Ovary (tissue), 3 donors: ENCODE data around the gene UBE2S.

Source experiments
- CTCF ChIP-seq, 3 donors: fragments of 450-650 bp in 2 of 3; fragments of 200-600 bp in 1 of 3; IDR thresholded peaks; one replicate each; pipeline versions ENCODE4 v1.5.1 to v1.8.0; 2016 to 2022; ENCODE audit warnings: antibody characterized with exemption in 3 of 3, mild to moderate bottlenecking in 1 of 3
- POLR2A ChIP-seq: fragments of 450-650 bp; IDR thresholded peaks from one replicate; pipeline ENCODE4 v1.6.1; 2017; ENCODE audit warnings: antibody characterized with exemption, mild to moderate bottlenecking, moderate library complexity
- donor health status: DM: no; HTN: no; CAD: no.

GRCh38 chr19:55433292-55433691 lies 25.7 kb upstream of the UBE2S start:
- no peak for TF ChIP-seq CTCF (IDR thresholded peaks at IDR 0.05)
- no peak for TF ChIP-seq POLR2A
